ENCODE results near the gene SLC2A1. TPM values are rescaled to one million over a fixed set of nuclear protein-coding genes. Genes with fewer than 3 reads are reported as not detected.
A peak's percentile ranks its signal among the peaks of the same experiment; 100 is the strongest.

Gene SLC2A1
- total and polyA plus RNA-seq, 11 donors: 10.6 to 196 (median 29.9) TPM

DNA sequence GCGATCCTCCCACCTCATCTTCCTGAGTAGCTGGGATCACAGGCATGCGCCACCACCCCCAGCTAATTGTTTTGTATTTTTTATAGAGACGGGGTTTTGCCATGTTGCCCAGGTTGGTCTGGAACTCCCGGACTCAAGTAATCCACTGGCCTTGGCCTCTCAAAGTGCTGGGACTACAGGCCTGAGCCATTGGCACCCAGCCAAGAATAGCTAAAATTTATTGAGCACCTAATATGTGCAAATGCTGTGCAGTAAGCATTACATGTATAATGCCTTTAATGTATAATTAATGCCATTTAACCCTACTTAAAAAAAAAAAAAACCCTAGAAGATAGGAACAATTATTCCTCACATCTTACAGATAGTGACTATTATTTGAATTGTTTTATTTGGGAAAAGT is 69.4 kb downstream of the SLC2A1 start:
- H3K4me1 ChIP-seq: no peaks in the 10 kb centered on the region
- 86 to 98% (median 94%) methylated on average over 3 to 4 of the region's 4 CpGs for WGBS, 4 donors
- H3K27ac ChIP-seq: no peak overlapping the region
- H3K9me3 ChIP-seq: peaks cover 0 to 1% (median 0%) of the 10 kb centered on the region in 12 donors
- DNase-seq (no peak), ATAC-seq (no peak)
- H3K4me3 ChIP-seq: no peak overlapping the region
- intact Hi-C loops (cut with DNase I): no loop called here
- TF ChIP-seq, protein P1, sequence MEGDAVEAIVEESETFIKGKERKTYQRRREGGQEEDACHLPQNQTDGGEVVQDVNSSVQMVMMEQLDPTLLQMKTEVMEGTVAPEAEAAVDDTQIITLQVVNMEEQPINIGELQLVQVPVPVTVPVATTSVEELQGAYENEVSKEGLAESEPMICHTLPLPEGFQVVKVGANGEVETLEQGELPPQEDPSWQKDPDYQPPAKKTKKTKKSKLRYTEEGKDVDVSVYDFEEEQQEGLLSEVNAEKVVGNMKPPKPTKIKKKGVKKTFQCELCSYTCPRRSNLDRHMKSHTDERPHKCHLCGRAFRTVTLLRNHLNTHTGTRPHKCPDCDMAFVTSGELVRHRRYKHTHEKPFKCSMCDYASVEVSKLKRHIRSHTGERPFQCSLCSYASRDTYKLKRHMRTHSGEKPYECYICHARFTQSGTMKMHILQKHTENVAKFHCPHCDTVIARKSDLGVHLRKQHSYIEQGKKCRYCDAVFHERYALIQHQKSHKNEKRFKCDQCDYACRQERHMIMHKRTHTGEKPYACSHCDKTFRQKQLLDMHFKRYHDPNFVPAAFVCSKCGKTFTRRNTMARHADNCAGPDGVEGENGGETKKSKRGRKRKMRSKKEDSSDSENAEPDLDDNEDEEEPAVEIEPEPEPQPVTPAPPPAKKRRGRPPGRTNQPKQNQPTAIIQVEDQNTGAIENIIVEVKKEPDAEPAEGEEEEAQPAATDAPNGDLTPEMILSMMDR (IDR thresholded peaks at IDR 0.05): no peak
- no peak for TF ChIP-seq POLR2A (IDR thresholded peaks at IDR 0.05)
- peaks cover 0 to 6% (median 0%) of the 10 kb centered on the region in 9 donors for H3K27me3 ChIP-seq
- no peaks in the 10 kb centered on the region for H3K36me3 ChIP-seq

- DNase-seq (no peak), ATAC-seq (no peak)
- 82 to 96% (median 89%) methylated on average over 19 to 31 of the region's 31 CpGs for WGBS, 4 donors
- H3K27ac ChIP-seq: no peak overlapping the region
- intact Hi-C loops (cut with DNase I): no loop called here
- no peaks in the 10 kb centered on the region for H3K9me3 ChIP-seq
- TF ChIP-seq POLR2A (IDR thresholded peaks at IDR 0.05): no peak
- TF ChIP-seq, protein P1 (IDR thresholded peaks at IDR 0.05): no peak
- no peaks in the 10 kb centered on the region for H3K36me3 ChIP-seq
- no peak overlapping the region for H3K4me3 ChIP-seq
- no peaks in the 10 kb centered on the region for H3K4me1 ChIP-seq
- peaks cover 0 to 6% (median 0%) of the 10 kb centered on the region in 9 donors for H3K27me3 ChIP-seq
Observed at GRCh38 chr1:42888013-42888633, 70.5 kb downstream of the SLC2A1 start.

DNA sequence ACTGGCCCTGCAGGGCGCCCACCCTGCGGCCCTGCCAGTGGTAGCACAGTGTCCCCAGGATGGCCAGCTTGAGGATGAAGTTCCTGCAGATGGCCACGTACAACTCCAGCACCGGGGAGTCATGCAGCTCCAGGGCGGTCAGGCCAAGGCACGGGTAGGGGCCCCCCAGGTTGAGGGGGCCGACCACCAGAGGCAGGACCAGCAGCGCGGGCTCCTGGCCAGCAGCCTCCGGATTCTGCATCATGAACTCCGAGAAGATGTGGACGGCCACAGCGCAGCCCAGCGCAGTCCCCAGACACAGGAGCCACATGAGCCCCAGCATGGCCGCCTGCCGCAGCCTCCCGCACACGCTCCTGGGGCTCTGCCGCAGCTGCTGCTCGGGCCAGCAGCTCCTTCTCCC is 71.3 kb downstream of the SLC2A1 start:
- intact Hi-C loops (cut with DNase I): no loop called here
- H3K4me1 ChIP-seq: no peaks in the 10 kb centered on the region
- H3K27me3 ChIP-seq: peaks cover 0 to 6% (median 0%) of the 10 kb centered on the region in 9 donors
- H3K4me3 ChIP-seq: no peak overlapping the region
- TF ChIP-seq, protein P1 (IDR thresholded peaks at IDR 0.05): no peak
- TF ChIP-seq POLR2A (IDR thresholded peaks at IDR 0.05): no peak
- DNase-seq (no peak), ATAC-seq (peak in 1 of 4 donors; percentile 20)
- WGBS, 4 donors: 90 to 96% (median 93%) methylated on average over 14 to 20 of the region's 20 CpGs
- no peaks in the 10 kb centered on the region for H3K9me3 ChIP-seq
- H3K36me3 ChIP-seq: no peaks in the 10 kb centered on the region
- no peak overlapping the region for H3K27ac ChIP-seq

GRCh38 chr1:42886800-42887199 is 71.9 kb downstream of the SLC2A1 start:
- Histone ChIP-seq H3K36me3 (no peaks in the 10 kb centered on the region), H3K27ac (no peak overlapping the region), H3K9me3 (no peaks in the 10 kb centered on the region), H3K27me3 (peaks cover 0 to 6% (median 0%) of the 10 kb centered on the region in 9 donors), H3K4me3 (no peak overlapping the region), H3K4me1 (no peaks in the 10 kb centered on the region)
- ATAC-seq (no peak), DNase-seq (no peak)
- WGBS, 4 donors: 64 to 71% (median 68%) methylated on average over 14 to 21 of the region's 21 CpGs
- TF ChIP-seq, protein P1 (IDR thresholded peaks at IDR 0.05): no peak
- TF ChIP-seq POLR2A (IDR thresholded peaks at IDR 0.05): no peak
- intact Hi-C loops (cut with DNase I): no loop called here
